GM23248 (cell line): ENCODE measurements around the gene CPLX1. TPM values are rescaled to one million over a fixed set of nuclear protein-coding genes. Genes with fewer than 3 reads are reported as not detected.
A peak's percentile ranks its signal among the peaks of the same experiment; 100 is the strongest.

Experiments
- DNase-seq: peaks from one replicate; pipeline ENCODE4 v3.0.0-alpha.2; 2015
- H2AFZ ChIP-seq: fragments of 200-600 bp; sonication (generic); 2 replicates; pipeline ENCODE4 v1.6.1; 2016; ENCODE audit warnings: antibody characterized with exemption
- H3F3A ChIP-seq: fragments of 200-600 bp; sonication (generic); 2 replicates; pipeline ENCODE4 v1.6.1; 2016; ENCODE audit warnings: mild to moderate bottlenecking, antibody characterized with exemption, mixed run types; ENCODE audit not compliant: insufficient read depth
- H3K27ac ChIP-seq: fragments of 200-600 bp; sonication (generic); 2 replicates; pipeline ENCODE4 v1.5.1; 2016; ENCODE audit warnings: mild to moderate bottlenecking
- H3K27me3 ChIP-seq: fragments of 200-600 bp; sonication (generic); replicated peaks from 2 replicates; pipeline ENCODE4 v1.6.1; 2016; ENCODE audit warnings: mild to moderate bottlenecking; ENCODE audit not compliant: insufficient read depth
- H3K36me3 ChIP-seq: fragments of 200-600 bp; sonication (generic); 2 replicates; pipeline ENCODE4 v1.6.1; 2016; ENCODE audit warnings: low read depth, mild to moderate bottlenecking
- H3K4me1 ChIP-seq: fragments of 200-600 bp; sonication (generic); 2 replicates; pipeline ENCODE4 v1.6.1; 2016; ENCODE audit warnings: mild to moderate bottlenecking; ENCODE audit not compliant: insufficient read depth
- H3K4me2 ChIP-seq: fragments of 200-600 bp; sonication (generic); one replicate; pipeline ENCODE4 v1.6.1; 2016; ENCODE audit warnings: mild to moderate bottlenecking; ENCODE audit not compliant: unreplicated experiment
- H3K4me3 ChIP-seq: fragments of 200-600 bp; sonication (generic); 2 replicates; pipeline ENCODE4 v1.5.1; 2016; ENCODE audit warnings: mild to moderate bottlenecking
- H3K79me2 ChIP-seq: fragments of 200-600 bp; sonication (generic); 2 replicates; pipeline ENCODE4 v1.6.1; 2016; ENCODE audit warnings: mild to moderate bottlenecking; ENCODE audit not compliant: insufficient read depth
- H3K9ac ChIP-seq: fragments of 200-600 bp; sonication (generic); 2 replicates; pipeline ENCODE4 v1.6.1; 2016; ENCODE audit warnings: mild to moderate bottlenecking
- H3K9me2 ChIP-seq: fragments of 200-600 bp; sonication (generic); 2 replicates; pipeline ENCODE4 v1.6.1; 2016; ENCODE audit warnings: mixed run types, mild to moderate bottlenecking, moderate library complexity; ENCODE audit not compliant: insufficient read depth
- H3K9me3 ChIP-seq: fragments of 200-600 bp; sonication (generic); one replicate; pipeline ENCODE4 v1.6.1; 2017; ENCODE audit warnings: low read depth
- H4K20me1 ChIP-seq: fragments of 200-600 bp; sonication (generic); 2 replicates; pipeline ENCODE4 v1.6.0; 2016; ENCODE audit not compliant: insufficient read depth
- EZH2 ChIP-seq: fragments of 200-600 bp; sonication (generic); IDR thresholded peaks from 2 replicates; pipeline ENCODE4 v1.6.1; 2018; ENCODE audit warnings: antibody characterized with exemption, mild to moderate bottlenecking; ENCODE audit not compliant: insufficient read depth, poor library complexity, severe bottlenecking
- EZH2phosphoT487 ChIP-seq: fragments of 200-600 bp; sonication (generic); IDR thresholded peaks from 2 replicates; pipeline ENCODE4 v1.6.1; 2018; ENCODE audit warnings: antibody characterized with exemption, moderate library complexity, mild to moderate bottlenecking, low read depth; ENCODE audit not compliant: insufficient read depth
- WGBS, 2 experiments: methylation state at CpG; one replicate each; pipeline ENCODE4 v1.1.6; 2015 to 2017; ENCODE audit warnings: low lambda C conversion rate in 2 of 2, low coverage in 1 of 2; ENCODE audit errors: missing lambda C conversion rate in 2 of 2; 5-methylcytosine and 5-hydroxymethylcytosine counted together
- in situ Hi-C: fragments of 300-500 bp; cut with MboI; formaldehyde crosslinking; loops from 2 replicates; pipeline ENCODE4 v1.15.0; 2020
- polyA plus RNA-seq: library from polyadenylated mRNA; unstranded; fragments of >200 nt; fragmentation: Nextera tagmentation; extraction: Ambion mirVana; gene quantifications from 2 replicates; pipeline ENCODE4 v1.2.1, GENCODE V29; 2016
- total RNA-seq: library from RNA; depleted of rRNA; stranded (reverse); fragments of >200 nt; shearing (Covaris generic); gene quantifications from 2 replicates; pipeline ENCODE4 v1.2.3, GENCODE V29; 2014

The CPLX1 gene
- total and polyA plus RNA-seq, 2 experiments from 2014 or later = not detected

DNA sequence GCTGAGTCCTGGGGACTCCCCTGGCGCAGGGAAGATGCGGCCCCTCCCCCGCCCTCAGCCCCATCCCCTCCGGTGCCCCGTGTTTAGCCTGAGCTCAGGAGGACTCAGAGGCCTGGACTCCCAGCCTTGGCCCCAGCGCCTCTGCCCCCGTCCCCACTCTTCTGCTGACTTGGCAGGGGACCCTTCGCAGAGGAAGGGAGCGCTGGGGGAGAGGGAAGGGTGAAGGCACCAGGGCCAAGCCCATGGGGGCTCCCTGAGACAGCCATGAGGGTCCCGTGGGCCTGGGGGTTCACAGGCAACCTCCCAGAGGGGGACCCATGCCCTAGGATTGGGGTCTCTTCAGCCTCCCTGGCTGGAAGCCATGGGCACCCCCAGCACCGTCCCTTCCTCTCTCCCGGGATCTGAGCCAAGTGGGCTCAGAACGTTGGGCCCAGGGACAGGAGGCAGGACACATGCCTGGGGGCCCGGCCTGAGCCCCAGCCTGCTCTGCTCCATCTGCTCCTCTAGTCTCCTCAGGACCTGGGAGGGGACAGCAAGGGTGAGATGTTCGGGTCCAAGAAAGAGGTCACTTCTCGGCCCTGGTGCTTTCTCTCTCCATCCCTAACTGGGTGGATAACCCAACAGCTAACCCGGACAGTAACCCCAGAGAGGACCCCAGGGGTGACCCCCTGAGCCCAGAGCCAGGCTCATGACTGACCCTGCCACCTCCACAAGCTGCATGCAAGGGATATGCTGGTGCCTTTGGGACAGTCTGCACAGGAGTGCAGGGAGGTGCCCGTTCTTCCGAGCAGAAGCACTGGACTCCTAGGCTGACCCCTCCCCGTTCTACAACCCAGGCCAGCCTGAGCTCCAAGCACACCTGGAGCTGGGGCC is 1.5 kb upstream of the CPLX1 start:
- H3K36me3 ChIP-seq = no peaks in the 10 kb centered on the region
- H3K9me3 ChIP-seq = no peaks in the 10 kb centered on the region
- no peak overlapping the region for H3K4me2 ChIP-seq
- TF ChIP-seq EZH2phosphoT487 (no peak), EZH2 (no peak)
- H3K79me2 ChIP-seq = no peaks in the 10 kb centered on the region
- H3K27me3 ChIP-seq = peaks cover 52% of the 10 kb centered on the region
- no peaks in the 10 kb centered on the region for H4K20me1 ChIP-seq
- DNase-seq = no peak
- H3K4me1 ChIP-seq = no peaks in the 10 kb centered on the region
- no peak overlapping the region for H3K27ac ChIP-seq
- no peak overlapping the region for H2AFZ ChIP-seq
- H3K4me3 ChIP-seq = no peak overlapping the region
- no peak overlapping the region for H3K9ac ChIP-seq
- no peaks in the 10 kb centered on the region for H3F3A ChIP-seq
- H3K9me2 ChIP-seq = no peaks in the 10 kb centered on the region
- in situ Hi-C loops = no loop called here
- 17 to 21% methylated on average over 14 to 20 of the region's 20 CpGs for WGBS, 2 experiments

DNA sequence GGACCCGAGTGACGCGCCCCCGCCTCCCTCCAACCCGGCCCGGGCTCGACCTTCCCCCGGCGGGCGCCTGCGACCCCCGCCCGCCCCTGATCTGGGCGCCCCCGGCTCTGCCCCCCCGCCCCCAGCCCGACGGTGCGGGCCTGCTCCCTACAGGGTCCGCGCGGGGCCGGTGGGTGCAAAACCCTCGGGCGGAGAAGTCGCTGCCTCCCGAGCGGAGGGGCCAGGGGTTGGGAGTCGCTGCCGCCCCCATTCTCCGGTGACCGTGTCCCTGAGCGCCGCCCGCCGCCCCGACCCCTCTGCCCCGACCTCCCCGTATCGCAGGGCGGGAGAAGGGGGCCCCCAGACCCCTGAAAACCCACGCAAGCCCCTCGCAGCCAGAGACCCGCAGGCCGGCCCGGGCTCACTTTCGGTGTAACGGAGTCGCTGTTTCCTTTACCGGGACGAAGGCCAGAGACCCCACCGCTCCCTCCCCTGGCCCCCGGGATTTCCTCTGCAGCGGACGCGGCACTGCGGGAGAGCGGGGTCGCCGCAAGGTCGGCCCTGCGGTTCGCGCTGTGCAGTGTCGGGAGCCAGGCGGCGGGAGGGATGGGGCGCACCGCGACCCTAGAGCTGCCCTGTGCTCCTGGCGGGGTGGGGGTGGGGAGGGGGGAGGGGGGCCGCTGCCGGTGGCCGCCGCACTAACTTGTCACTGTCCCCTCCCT is 729 bp upstream of the CPLX1 start:
- Histone ChIP-seq H3K79me2 (no peaks in the 10 kb centered on the region), H3K9me3 (no peaks in the 10 kb centered on the region), H3K9ac (no peak overlapping the region), H3F3A (no peaks in the 10 kb centered on the region), H3K4me2 (no peak overlapping the region), H3K36me3 (no peaks in the 10 kb centered on the region), H3K4me3 (no peak overlapping the region), H2AFZ (no peak overlapping the region), H3K27ac (no peak overlapping the region), H3K4me1 (no peaks in the 10 kb centered on the region), H4K20me1 (no peaks in the 10 kb centered on the region), H3K27me3 (peaks cover 55% of the 10 kb centered on the region), H3K9me2 (no peaks in the 10 kb centered on the region)
- in situ Hi-C loops = no loop called here
- TF ChIP-seq EZH2 = peak; percentile 91
- no peak for TF ChIP-seq EZH2phosphoT487
- no peak for DNase-seq
- WGBS, 2 experiments = 6% methylated on average over 41 to 66 of the region's 75 CpGs

DNA sequence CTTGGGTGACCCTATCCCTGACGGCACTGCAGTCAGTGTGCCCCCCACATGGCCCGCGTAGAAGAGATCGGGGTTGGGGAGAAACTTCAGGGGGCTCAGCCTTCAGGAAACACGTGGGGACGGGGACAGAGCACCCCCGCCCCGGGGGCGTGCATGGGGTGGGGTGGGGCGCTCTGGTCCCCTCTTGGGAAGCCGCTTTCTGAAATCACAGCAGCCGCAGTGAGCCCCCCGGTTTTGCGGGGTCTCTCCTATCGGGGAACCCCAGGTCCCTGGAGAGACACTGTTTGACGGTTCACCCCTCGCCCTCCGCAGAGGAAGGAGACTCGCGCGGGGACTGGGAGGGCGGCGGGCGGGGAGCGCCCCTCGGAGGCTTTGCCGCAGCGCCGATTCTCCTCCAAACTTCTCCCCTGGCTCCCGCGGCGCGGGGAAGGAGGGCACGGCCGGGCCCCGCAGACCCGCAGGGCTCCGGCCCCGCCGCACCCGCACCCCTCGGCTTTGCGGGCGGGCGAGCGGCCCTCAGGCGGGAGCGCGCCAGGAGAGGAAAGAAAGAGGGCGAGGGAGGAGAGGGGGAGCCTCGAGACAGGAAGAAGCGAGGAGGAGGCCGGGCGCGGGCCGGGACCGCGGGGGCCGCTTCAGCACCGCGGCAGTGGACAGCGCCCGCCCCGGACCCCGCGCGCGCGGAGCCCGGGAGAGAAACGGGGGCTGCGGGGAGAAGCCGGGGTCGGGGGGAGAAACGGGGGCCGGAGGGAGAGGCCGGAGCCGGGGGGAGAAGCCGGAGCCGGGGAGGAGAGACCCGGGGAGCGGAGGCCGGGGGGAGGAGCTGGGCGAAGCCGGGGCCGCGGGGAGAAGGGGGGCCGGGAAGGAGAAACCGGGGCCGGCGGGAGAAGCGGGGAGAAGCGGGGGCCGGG is 612 bp downstream of the CPLX1 start:
- no peaks in the 10 kb centered on the region for H3K9me3 ChIP-seq
- peak; percentile 43 for DNase-seq
- H4K20me1 ChIP-seq = no peaks in the 10 kb centered on the region
- H3K9ac ChIP-seq = no peak overlapping the region
- 6 to 19% methylated on average over 12 to 89 of the region's 94 CpGs for WGBS, 2 experiments
- H3F3A ChIP-seq = no peaks in the 10 kb centered on the region
- peak overlapping the region; percentile 20 for H3K4me2 ChIP-seq
- H3K4me1 ChIP-seq = no peaks in the 10 kb centered on the region
- no peaks in the 10 kb centered on the region for H3K36me3 ChIP-seq
- TF ChIP-seq EZH2 (no peak), EZH2phosphoT487 (0 out of 2 replicates have a peak, but pooled peaks have one; percentile 35)
- H3K27ac ChIP-seq = no peak overlapping the region
- H3K9me2 ChIP-seq = no peaks in the 10 kb centered on the region
- H2AFZ ChIP-seq = no peak overlapping the region
- peak overlapping the region; percentile 52 for H3K4me3 ChIP-seq
- H3K79me2 ChIP-seq = no peaks in the 10 kb centered on the region
- H3K27me3 ChIP-seq = peaks cover 55% of the 10 kb centered on the region
- in situ Hi-C loops = no loop called here

DNA sequence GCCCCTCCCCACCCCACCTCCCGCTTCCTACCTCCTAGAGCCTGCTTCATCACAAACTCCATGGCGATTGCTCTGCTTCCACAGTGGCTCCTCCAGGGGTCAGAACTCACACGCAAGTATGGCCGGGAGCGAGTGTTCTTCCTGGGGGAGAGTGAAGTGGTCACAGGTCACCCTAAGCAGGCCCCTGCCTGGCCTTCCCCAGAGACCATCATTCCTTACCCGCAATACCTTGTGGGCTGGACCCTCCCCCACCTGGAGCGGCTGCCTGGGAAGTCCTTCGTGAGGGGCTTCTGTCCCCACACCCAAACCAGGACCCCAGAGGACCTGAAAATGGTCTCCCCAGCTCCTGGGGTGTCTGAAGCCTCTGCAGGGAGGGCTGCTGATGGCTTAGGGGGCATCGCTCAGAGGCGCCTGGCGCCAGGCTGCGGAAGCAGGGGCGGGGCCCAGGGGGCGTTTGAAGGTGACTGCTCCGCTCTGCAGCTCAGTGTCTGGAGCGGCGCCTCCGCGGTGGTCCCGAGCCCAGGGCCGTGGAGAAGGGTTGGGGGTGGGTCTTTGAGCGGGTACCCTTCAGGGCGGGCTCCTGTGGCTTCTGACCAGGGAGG is 1.4 kb downstream of the CPLX1 start:
- H3K9ac ChIP-seq = no peak overlapping the region
- no peak overlapping the region for H3K4me3 ChIP-seq
- no peaks in the 10 kb centered on the region for H3K36me3 ChIP-seq
- 9 to 12% methylated on average over 22 to 23 of the region's 23 CpGs for WGBS, 2 experiments
- TF ChIP-seq EZH2 (no peak), EZH2phosphoT487 (no peak)
- H3K9me3 ChIP-seq = no peaks in the 10 kb centered on the region
- H3F3A ChIP-seq = no peaks in the 10 kb centered on the region
- H2AFZ ChIP-seq = no peak overlapping the region
- no peaks in the 10 kb centered on the region for H4K20me1 ChIP-seq
- DNase-seq = no peak
- H3K4me2 ChIP-seq = no peak overlapping the region
- H3K27me3 ChIP-seq = peaks cover 58% of the 10 kb centered on the region
- no peaks in the 10 kb centered on the region for H3K9me2 ChIP-seq
- in situ Hi-C loops = no loop called here
- H3K79me2 ChIP-seq = no peaks in the 10 kb centered on the region
- no peaks in the 10 kb centered on the region for H3K4me1 ChIP-seq
- H3K27ac ChIP-seq = no peak overlapping the region
